ENCODE data around the gene AMBRA1. TPM values are rescaled to one million over a fixed set of nuclear protein-coding genes. Genes with fewer than 3 reads are reported as not detected.

Gene AMBRA1
- total and polyA plus RNA-seq, 2 of the 8 experiments (the other 6 are each of a cell fraction or from before 2014, with no cell fraction given): 14.2 to 37.4 TPM

DNA sequence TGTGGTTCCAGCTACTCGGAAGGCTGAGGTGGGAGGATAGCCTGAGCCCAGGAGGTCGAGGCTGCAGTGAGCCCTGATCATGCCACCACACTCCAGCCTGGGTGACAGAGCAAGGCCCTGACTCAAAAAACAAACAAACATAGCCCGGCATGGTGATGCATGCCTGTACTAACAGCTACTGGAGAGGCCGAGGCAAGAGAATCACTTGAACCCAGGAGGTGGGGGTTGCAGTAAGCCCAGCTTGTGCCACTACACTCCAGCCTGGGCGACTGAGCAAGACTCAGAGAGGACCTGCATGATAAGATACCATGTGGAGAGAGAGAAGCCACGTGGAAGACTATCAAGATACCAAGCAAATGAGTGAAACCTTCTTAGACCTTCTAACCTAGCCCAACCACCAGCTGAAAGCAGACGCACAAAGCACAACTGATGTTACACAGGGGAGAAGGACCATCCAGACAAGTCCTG lies 36.1 kb downstream of the AMBRA1 start (continued):
- TF ChIP-seq, protein P1, sequence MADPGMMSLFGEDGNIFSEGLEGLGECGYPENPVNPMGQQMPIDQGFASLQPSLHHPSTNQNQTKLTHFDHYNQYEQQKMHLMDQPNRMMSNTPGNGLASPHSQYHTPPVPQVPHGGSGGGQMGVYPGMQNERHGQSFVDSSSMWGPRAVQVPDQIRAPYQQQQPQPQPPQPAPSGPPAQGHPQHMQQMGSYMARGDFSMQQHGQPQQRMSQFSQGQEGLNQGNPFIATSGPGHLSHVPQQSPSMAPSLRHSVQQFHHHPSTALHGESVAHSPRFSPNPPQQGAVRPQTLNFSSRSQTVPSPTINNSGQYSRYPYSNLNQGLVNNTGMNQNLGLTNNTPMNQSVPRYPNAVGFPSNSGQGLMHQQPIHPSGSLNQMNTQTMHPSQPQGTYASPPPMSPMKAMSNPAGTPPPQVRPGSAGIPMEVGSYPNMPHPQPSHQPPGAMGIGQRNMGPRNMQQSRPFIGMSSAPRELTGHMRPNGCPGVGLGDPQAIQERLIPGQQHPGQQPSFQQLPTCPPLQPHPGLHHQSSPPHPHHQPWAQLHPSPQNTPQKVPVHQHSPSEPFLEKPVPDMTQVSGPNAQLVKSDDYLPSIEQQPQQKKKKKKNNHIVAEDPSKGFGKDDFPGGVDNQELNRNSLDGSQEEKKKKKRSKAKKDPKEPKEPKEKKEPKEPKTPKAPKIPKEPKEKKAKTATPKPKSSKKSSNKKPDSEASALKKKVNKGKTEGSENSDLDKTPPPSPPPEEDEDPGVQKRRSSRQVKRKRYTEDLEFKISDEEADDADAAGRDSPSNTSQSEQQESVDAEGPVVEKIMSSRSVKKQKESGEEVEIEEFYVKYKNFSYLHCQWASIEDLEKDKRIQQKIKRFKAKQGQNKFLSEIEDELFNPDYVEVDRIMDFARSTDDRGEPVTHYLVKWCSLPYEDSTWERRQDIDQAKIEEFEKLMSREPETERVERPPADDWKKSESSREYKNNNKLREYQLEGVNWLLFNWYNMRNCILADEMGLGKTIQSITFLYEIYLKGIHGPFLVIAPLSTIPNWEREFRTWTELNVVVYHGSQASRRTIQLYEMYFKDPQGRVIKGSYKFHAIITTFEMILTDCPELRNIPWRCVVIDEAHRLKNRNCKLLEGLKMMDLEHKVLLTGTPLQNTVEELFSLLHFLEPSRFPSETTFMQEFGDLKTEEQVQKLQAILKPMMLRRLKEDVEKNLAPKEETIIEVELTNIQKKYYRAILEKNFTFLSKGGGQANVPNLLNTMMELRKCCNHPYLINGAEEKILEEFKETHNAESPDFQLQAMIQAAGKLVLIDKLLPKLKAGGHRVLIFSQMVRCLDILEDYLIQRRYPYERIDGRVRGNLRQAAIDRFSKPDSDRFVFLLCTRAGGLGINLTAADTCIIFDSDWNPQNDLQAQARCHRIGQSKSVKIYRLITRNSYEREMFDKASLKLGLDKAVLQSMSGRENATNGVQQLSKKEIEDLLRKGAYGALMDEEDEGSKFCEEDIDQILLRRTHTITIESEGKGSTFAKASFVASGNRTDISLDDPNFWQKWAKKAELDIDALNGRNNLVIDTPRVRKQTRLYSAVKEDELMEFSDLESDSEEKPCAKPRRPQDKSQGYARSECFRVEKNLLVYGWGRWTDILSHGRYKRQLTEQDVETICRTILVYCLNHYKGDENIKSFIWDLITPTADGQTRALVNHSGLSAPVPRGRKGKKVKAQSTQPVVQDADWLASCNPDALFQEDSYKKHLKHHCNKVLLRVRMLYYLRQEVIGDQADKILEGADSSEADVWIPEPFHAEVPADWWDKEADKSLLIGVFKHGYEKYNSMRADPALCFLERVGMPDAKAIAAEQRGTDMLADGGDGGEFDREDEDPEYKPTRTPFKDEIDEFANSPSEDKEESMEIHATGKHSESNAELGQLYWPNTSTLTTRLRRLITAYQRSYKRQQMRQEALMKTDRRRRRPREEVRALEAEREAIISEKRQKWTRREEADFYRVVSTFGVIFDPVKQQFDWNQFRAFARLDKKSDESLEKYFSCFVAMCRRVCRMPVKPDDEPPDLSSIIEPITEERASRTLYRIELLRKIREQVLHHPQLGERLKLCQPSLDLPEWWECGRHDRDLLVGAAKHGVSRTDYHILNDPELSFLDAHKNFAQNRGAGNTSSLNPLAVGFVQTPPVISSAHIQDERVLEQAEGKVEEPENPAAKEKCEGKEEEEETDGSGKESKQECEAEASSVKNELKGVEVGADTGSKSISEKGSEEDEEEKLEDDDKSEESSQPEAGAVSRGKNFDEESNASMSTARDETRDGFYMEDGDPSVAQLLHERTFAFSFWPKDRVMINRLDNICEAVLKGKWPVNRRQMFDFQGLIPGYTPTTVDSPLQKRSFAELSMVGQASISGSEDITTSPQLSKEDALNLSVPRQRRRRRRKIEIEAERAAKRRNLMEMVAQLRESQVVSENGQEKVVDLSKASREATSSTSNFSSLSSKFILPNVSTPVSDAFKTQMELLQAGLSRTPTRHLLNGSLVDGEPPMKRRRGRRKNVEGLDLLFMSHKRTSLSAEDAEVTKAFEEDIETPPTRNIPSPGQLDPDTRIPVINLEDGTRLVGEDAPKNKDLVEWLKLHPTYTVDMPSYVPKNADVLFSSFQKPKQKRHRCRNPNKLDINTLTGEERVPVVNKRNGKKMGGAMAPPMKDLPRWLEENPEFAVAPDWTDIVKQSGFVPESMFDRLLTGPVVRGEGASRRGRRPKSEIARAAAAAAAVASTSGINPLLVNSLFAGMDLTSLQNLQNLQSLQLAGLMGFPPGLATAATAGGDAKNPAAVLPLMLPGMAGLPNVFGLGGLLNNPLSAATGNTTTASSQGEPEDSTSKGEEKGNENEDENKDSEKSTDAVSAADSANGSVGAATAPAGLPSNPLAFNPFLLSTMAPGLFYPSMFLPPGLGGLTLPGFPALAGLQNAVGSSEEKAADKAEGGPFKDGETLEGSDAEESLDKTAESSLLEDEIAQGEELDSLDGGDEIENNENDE (IDR thresholded peaks at IDR 0.05; ENCODE audit: insufficient replicate concordance, low read length): no peak

Measured in H1 (cell line).